ENCODE measurements around the gene GALNT18.
"Not testable (repeated sequence)": the region's sequence is repeated elsewhere in the genome, so short reads cannot be mapped to it uniquely, and the experiment has no call there.

GALNT18 gene

DNA sequence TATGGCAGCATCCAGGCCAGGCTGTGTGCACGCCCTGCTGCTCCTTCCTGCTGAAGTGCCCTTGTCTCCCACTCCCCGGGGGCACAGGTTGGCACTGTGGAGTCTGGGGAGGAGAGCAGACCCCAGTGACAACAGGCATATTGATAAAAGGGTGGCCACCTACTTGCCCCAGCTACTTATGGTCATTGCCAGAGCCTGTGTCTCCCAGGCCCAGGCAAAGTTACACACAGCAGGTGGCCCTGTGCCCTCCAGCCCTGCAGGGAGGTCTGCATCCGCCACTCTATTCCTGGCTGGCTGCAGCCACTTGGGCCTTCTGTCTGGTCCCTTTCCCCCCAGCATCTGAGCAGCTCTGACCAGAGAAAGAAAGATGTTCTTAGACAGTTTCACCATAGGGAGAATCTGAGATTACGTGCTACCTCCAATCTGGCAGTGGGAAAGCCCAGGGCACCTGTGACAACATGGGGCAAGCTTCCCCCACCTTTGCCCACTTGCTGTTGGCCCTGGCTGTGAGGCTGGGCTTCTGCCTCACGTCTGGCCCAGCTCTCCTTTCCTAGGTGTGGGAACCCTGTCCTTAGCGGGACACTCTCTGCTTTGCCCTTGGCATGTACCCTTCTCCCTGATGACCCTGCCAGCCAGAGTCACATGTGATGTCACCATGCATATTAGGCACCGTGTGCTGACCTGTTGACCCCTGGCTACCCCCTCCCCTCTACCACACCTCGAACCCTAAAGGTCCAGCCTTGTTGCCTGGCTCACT lies 243.4 kb downstream of the GALNT18 start:
- no peak for DNase-seq

DNA sequence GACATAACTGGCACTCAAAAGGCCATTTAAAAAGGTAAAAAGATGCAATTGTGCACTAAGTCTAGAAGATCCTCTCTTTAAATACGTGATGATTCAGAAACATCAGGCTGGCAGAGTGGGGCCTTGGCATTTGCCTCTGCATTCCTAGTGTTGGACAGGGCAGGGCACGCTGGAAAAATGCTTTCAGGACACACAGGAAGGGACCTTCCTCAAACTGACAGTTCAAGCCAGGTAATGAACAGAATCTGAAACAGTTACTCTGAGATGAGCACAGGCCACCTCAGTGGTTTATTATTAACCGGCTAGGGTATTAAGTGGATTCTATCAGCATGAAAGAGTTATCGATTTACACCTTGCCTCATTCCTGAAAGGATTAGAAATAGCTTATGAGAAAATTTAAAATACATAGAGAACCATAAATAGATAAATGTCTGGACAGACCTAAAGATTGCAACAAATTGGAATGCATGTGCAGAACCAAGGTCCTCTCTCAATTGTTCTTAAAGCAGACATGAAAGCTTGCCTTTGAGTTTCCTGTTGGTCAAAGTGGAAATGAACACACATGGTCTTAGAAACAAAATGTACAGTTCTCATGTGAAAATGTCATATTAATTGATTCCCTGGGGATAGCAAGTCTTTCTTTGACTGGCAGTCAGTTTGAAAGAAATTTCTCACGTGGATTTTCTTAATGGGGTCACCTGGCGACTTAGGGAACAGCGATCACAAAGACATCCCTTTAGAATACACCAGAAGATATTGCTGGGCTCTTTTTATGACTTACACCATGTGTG lies 247.3 kb downstream of the GALNT18 start:
- no peak for DNase-seq

DNA sequence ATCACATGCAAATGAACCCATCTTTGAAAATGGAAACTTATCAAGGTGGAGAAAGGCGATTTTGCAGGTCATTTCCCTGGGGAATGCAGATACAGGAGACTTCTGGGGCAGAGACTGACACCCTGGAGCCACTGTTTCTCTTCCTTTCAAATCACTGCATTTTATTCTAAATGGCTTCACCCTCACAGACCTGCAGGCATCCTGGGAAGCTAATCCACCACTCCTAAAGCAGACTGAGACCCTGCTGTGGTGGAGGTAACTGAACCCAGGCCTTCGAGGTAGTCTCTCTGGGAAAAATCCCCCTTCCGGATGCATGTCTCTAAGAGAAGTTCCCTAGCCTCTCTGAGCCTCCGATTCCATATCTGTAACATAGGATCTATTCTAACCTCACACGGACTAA lies 247.9 kb downstream of the GALNT18 start:
- DNase-seq = no peak

GRCh38 chr11:11372461-11372860 lies 249.3 kb downstream of the GALNT18 start:
- no peak for DNase-seq

DNA sequence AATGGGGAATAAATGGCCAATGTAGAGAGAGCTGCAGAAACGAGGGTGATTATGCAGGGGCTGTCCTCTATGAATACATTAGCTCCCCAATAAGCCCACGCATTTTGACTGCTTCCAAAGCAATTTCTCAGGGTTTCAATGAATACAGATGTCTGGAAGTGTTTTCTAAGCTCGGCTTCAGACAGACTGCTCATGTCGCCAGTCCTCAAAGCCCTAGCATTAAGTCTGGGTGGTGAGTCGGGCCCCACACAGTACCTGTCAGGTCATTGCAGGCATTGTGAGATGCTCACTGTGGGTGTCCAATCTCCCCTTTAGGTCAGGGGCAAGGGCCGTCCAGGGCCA lies 250.9 kb downstream of the GALNT18 start:
- no peak for DNase-seq

GRCh38 chr11:11370255-11370961 lies 251.4 kb downstream of the GALNT18 start:
- no peak for DNase-seq

GRCh38 chr11:11366793-11367192 lies 255.0 kb downstream of the GALNT18 start:
- no peak for DNase-seq

DNA sequence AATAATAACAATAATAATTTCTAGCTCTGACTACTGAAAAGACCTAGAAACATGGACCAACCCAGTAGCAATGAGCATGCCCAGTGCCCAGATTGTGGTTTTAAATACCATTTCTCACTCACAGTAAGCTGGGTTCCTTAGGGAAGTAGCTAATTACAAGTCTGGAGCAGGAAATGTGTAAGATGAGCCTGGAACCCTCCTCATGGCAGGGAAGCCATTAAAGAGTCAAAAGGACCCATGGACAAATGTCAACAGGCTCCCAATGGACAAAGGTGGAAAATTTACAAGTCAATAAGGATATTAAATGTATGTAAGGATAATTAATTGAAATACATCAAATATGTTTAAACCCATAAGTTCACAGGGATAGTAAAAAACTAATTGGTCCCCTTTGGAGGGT lies 258.1 kb downstream of the GALNT18 start:
- no peak for DNase-seq

- no peak for DNase-seq
These were observed 262.2 kb downstream of the GALNT18 start for GRCh38 chr11:11359611-11360010.

DNA sequence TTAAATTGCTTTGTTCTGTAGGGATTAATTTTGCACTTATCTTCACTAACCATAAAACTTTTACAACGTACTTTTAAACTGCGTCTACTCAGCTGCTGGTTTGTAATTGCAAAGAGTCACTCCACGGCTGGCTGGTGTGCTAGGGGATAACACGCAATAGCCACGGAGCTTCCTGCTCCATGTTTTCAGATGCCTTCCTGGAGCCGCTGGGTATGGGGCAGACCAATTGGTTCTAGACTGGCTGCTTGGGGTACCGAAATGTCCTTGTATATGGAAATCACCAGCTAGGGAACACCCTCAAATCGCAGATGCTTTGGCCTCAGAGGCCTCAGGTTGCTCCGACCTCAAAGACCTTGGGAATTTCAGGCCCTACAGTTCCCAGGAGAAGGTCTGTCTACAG lies 265.0 kb downstream of the GALNT18 start:
- DNase-seq = no peak

GRCh38 chr11:11352878-11353277 lies 268.9 kb downstream of the GALNT18 start, which contains the start of gene CSNK2A3:
Gene CSNK2A3 (minus strand): TSS chr11:11353250. CDS start chr11:11353119, 131 bp downstream.
- not testable (repeated sequence) for DNase-seq

DNA sequence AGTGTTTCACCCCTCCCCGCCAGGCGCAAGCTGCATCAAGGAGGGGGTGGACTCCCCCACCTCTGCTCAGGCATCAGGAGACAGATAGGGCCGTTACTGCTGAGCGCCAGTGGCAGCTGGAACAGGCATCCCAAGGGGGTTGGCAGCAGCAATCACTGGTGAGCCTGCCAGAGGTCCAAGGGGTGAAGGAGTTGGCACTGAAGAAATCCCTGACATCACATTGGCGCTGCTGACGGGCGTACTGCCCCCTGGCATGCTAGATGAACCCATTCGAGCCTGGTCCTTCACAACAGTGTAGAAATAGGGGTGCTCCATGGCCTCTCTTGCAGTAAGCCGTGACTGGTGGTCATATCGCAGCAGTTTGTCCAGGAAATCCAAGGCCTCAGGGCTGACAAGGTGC lies 270.0 kb downstream of the GALNT18 start:
- DNase-seq = not testable (repeated sequence)

DNA sequence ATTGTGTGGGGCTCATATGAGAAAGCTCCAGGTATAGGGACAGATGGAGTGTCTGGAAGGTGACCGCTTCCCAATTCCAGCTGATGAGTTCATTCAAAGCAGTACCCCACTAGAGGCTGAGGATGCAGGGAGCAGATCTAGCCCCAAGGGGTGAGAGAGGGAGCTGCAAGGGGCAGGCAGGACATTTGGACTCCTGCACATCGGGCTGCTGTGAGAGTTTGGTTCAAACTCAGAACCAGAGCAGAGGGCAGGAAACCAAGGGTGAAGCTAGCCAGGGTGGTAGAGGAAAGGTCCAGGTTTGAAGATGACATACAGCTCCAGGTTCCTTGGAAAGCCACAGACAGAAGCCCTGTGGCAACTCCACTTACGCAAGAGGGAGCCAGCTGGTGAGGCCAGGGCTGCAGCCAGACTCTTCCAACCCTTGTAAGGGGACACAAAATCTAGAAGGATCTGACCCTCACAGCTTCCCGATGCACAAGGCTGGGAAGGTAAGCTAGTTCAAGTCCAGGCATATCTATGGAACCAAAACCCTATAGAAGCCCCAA lies 270.7 kb downstream of the GALNT18 start:
- DNase-seq = no peak

- no peak for DNase-seq
These were observed 271.9 kb downstream of the GALNT18 start for GRCh38 chr11:11349870-11350337.

- no peak for DNase-seq
These were observed 272.5 kb downstream of the GALNT18 start for GRCh38 chr11:11349106-11349825.

- no peak for DNase-seq
These were observed 273.5 kb downstream of the GALNT18 start for GRCh38 chr11:11348303-11348702.

DNA sequence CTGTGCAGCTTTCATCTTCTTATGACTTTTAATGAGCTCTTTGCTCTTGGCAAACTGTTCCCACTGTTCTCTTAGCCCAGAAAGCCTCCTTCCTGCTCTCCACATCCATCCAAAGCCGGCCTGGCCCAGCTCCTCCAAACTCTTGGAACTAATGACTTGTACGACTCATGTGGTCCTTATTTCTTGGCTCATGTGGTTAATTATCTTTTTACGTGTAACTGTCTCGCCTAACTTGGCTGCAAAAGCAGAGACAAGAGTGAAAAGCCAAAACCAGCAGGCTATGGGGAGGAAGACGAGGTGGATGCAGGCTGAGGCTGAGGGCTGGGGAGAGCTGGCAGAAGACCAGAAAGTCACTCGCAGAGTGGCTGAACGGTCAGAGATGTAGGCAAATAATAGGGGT lies 274.2 kb downstream of the GALNT18 start:
- DNase-seq = no peak

GRCh38 chr11:11346303-11346702 lies 275.5 kb downstream of the GALNT18 start:
- DNase-seq = no peak

DNA sequence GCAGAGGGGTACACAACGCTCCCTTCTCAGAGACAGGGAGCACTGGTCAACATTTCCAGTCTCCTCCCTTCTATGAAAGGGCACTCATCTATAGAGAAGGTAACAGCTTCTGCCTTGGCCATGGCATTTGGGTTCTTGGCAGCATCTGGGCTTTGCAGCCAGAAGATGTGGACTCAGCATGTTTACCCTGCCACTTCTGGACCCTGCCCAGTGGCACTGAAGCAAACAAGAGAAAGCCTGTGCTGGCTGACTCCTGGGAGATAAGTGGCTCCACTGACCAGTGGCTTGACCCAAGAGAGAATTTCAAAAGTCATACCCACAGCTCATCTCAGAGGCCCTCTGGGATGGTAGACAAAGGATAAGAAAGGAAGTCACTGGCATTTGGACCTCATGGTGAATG lies 276.7 kb downstream of the GALNT18 start:
- no peak for DNase-seq

DNA sequence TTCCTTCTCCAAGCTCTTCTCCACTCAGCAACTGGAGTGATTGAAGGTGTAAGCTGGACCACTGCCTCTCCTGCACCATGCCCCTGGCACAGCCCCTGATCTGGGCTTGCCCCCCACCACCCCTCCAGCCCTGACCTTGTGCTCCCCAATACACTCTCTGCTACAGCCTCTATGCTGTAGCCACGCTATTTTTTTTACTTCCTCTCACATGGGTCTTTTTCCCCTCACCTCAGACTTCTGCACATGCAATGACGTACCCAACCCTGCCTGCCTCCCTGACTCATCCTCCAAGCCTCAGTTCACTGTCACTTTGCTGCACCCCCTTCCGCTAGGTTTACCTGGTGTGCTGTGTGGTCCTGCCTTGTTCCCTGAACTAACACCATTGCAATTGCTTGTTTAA lies 277.8 kb downstream of the GALNT18 start:
- DNase-seq = no peak

DNA sequence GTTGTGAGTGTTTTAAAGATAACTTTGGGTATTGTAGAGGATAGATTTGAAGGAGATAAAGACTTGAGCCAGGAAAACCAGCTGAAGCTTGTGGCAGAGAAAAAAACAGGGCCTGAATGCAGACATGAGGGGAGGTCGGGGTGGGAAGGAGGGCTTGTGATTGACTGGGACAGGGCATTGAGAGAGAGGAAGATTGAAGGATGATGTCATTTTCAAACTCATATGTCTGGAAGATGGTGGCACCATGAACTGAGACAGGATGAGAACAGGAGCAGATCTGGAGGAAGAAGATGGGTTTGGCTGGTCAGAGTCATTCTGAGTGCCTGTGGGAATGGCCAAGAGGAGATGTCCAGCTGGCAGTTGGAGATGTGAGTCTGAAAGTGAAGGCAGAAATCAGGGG lies 283.5 kb downstream of the GALNT18 start:
- no peak for DNase-seq

DNA sequence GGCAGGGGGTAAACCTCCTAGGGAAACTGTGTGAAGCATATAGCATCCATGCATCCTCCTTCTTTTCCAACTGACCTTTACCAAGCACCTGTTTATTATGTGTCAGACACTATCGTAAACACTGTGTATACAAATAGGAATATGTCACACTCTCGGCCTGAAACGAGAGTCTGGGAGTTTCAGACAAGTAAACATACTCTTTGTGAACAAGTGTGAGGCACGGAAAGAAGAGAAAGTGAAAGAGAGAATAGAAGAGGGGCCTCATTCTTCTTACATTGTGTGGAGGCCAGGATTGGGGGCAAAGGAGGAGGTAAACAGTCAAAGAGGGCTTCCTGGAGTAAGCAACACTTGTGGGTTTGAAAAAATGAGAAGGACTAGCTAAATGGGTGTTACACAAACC lies 285.1 kb downstream of the GALNT18 start:
- no peak for DNase-seq

DNA sequence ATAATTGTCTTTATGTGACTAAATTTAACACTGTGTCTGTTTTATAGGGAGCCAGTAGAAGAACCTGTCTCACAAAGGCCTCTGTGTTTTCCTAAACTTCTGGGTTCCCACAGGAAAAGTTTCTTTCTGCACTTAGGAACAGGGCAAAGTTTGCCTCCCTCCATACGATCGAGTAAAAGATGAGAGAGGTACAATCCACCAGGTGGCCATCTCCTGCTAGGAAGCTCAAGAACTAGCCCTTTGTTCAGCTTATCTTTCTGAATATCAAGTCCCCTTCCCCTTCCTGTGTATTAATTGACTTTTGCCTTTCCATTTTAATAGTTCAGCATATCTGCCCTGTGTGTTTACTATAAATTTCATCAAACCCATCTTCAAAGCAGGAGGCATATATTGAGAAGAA lies 286.8 kb downstream of the GALNT18 start:
- no peak for DNase-seq
